HCT116 (cell line): ENCODE results near the gene EMP2. TPM values are rescaled to one million over a fixed set of nuclear protein-coding genes. Genes with fewer than 3 reads are reported as not detected.

Source experiments
- ATAC-seq: fragments of 200-7000 bp; cut with Tn5 transposase; 2 replicates; pipeline ENCODE4 v1.9.1; 2020; ENCODE audit warnings: mild to moderate bottlenecking, moderate library complexity
- BruUV-seq: library from RNA; stranded (reverse); fragments of 400-500 nt; replicated peaks from 2 replicates; lab custom pipeline; 2021; lab: Mats Ljungman, UMichigan
- CTCF ChIA-PET: fragments of 300-600 bp; sonication (Branson Sonifier 250); formaldehyde crosslinking; loops from one replicate; lab custom pipeline; 2021; ENCODE audit warnings: antibody characterized with exemption; lab: Charles Lee
- POLR2A ChIA-PET: fragments of 300-600, 350-600 bp; sonication (Branson Sonifier 250); formaldehyde crosslinking; loops from one replicate; lab custom pipeline; 2021; ENCODE audit warnings: antibody characterized with exemption; lab: Charles Lee
- RAD21 ChIA-PET, 2 experiments: fragments of 300-600 bp; sonication (Branson Sonifier 250); formaldehyde crosslinking; loops; one replicate each; lab custom pipeline; 2023; ENCODE audit warnings: low total read pairs in 2 of 2; ENCODE audit not compliant: uncharacterized antibody in 2 of 2, unreplicated experiment in 2 of 2, low non-redundant PET in 1 of 2; lab: Charles Lee
- DNase-seq: peaks from one replicate; pipeline ENCODE4 v3.0.0-alpha.2; 2010; ENCODE audit warnings: low read depth, low spot score
- H2AFZ ChIP-seq: fragments of 200-600 bp; shearing (Covaris generic), sonication (generic); 2 replicates; pipeline ENCODE4 v1.6.1; 2017; ENCODE audit warnings: low read depth, mixed run types, mixed read lengths, antibody characterized with exemption, low read length; ENCODE audit not compliant: poor library complexity, severe bottlenecking
- H3K27ac ChIP-seq: 2 replicates; pipeline ENCODE4 v1.5.1; 2012; ENCODE audit warnings: low read depth, low read length
- H3K27me3 ChIP-seq: fragments of 200-600 bp; sonication (generic); 2 replicates; pipeline ENCODE4 v1.6.1; 2016; ENCODE audit warnings: mixed run types, low read length, mixed read lengths; ENCODE audit not compliant: insufficient read depth
- H3K36me3 ChIP-seq, 2 experiments: fragments of 200-500 bp in 1 of 2; fragments of 200-600 bp in 1 of 2; sonication (Bioruptor generic) in 1 of 2; sonication (generic) in 1 of 2; 2 replicates each; pipeline versions ENCODE4 v1.5.1 to v1.6.1; 2014 to 2016; ENCODE audit warnings: low read length in 2 of 2, inconsistent platforms in 1 of 2, mixed read lengths in 1 of 2, mixed run types in 1 of 2; ENCODE audit not compliant: insufficient read depth in 2 of 2, control insufficient read depth in 1 of 2
- H3K4me1 ChIP-seq, 2 experiments: fragments of 200-600 bp in 1 of 2; sonication (generic) in 1 of 2; 2 replicates each; pipeline versions ENCODE4 v1.5.1 to v1.6.1; 2012 to 2017; ENCODE audit warnings: low read length in 2 of 2, inconsistent platforms in 1 of 2, mild to moderate bottlenecking in 1 of 2, mixed read lengths in 1 of 2, mixed run types in 1 of 2, moderate library complexity in 1 of 2; ENCODE audit not compliant: insufficient read depth in 2 of 2, control insufficient read depth in 1 of 2
- H3K4me2 ChIP-seq: fragments of 200-600 bp; sonication (generic); 2 replicates; pipeline ENCODE4 v1.6.1; 2017; ENCODE audit warnings: mixed run types, low read length, mixed read lengths
- H3K4me3 ChIP-seq, 2 experiments: fragments of 200-600 bp in 1 of 2; sonication (generic) in 1 of 2; replicated peaks in 1 of 2; 2 replicates each; pipeline ENCODE4 v1.5.1; 2011 to 2016; ENCODE audit warnings: low read length in 2 of 2, control low read depth in 1 of 2, low read depth in 1 of 2, mild to moderate bottlenecking in 1 of 2, mixed read lengths in 1 of 2, mixed run types in 1 of 2
- H3K79me2 ChIP-seq: fragments of 200-600 bp; sonication (generic); 2 replicates; pipeline ENCODE4 v1.6.1; 2017; ENCODE audit warnings: mild to moderate bottlenecking, mixed run types, low read length, moderate library complexity, mixed read lengths; ENCODE audit not compliant: insufficient read depth
- H3K9ac ChIP-seq: fragments of 200-600 bp; sonication (generic); 2 replicates; pipeline ENCODE4 v1.6.1; 2016; ENCODE audit warnings: low read length, mixed read lengths
- H3K9me2 ChIP-seq: fragments of 200-600 bp; sonication (generic), shearing (Covaris generic); 2 replicates; pipeline ENCODE4 v1.6.1; 2017; ENCODE audit warnings: mixed run types, mild to moderate bottlenecking, moderate library complexity; ENCODE audit not compliant: insufficient read depth
- H3K9me3 ChIP-seq, 2 experiments: fragments of 200-500 bp in 1 of 2; fragments of 200-600 bp in 1 of 2; sonication (Bioruptor generic) in 1 of 2; sonication (generic) in 1 of 2; 2 replicates each; pipeline ENCODE4 v1.6.1; 2014 to 2017; ENCODE audit warnings: low read length in 2 of 2, mixed read lengths in 2 of 2, inconsistent platforms in 1 of 2, low read depth in 1 of 2, mild to moderate bottlenecking in 1 of 2, mixed run types in 1 of 2, moderate library complexity in 1 of 2; ENCODE audit not compliant: control insufficient read depth in 1 of 2, insufficient read depth in 1 of 2
- H4K20me1 ChIP-seq: fragments of 200-600 bp; sonication (generic), shearing (Covaris generic); 2 replicates; pipeline ENCODE4 v1.6.1; 2017; ENCODE audit warnings: mixed run types, mild to moderate bottlenecking, moderate library complexity; ENCODE audit not compliant: insufficient read depth
- CTCF ChIP-seq, 3 experiments: fragments of 200-600 bp in 1 of 3; sonication (generic) in 1 of 3; IDR thresholded peaks in 2 of 3; conservative IDR thresholded peaks in 1 of 3; 2 replicates each; pipeline ENCODE4 v1.5.1; 2012 to 2017; ENCODE audit warnings: low read depth in 2 of 3, low read length in 2 of 3, antibody characterized with exemption in 1 of 3, borderline replicate concordance in 1 of 3, control low read depth in 1 of 3, mild to moderate bottlenecking in 1 of 3, mixed read lengths in 1 of 3, mixed run types in 1 of 3, moderate library complexity in 1 of 3; ENCODE audit not compliant: insufficient read depth in 1 of 3
- RAD21 ChIP-seq: IDR thresholded peaks from 2 replicates; pipeline ENCODE4 v1.6.1; 2012; ENCODE audit warnings: low read depth, mild to moderate bottlenecking
- ZBTB33 ChIP-seq: IDR thresholded peaks from 2 replicates; pipeline ENCODE4 v1.6.1; 2011; ENCODE audit warnings: mild to moderate bottlenecking, low read length, moderate library complexity; ENCODE audit not compliant: insufficient replicate concordance; ENCODE audit errors: extremely low read depth
- intact Hi-C: fragments of 100-400 bp; cut with micrococcal nuclease; formaldehyde crosslinking; loops from 2 replicates; pipeline ENCODE4 v1.10.0; 2022
- total RNA-seq: library from RNA; stranded (reverse); gene quantifications from one replicate; pipeline ENCODE4 v1.2.1, GENCODE V29; 2021; ENCODE audit not compliant: unreplicated experiment

The EMP2 gene
- total RNA-seq, 1 experiment from 2014 or later, result 32.6 TPM

GRCh38 chr16:10514369-10515055, 65.9 kb downstream of the EMP2 start:
- intact Hi-C loops, result loop anchor here (1.0 kb wide), 2 partner anchors 223 to 404 kb away; no protein-coding TSS in a partner anchor

More at GRCh38 chr16:10514369-10515055, 65.9 kb downstream of the EMP2 start:
- Histone ChIP-seq H3K9ac (no peak overlapping the region), H3K27me3 (no peaks in the 10 kb centered on the region), H3K4me1 (no peaks in the 10 kb centered on the region), H3K36me3 (no peaks in the 10 kb centered on the region), H3K4me3 (no peak overlapping the region), H3K79me2 (no peaks in the 10 kb centered on the region), H3K9me2 (no peaks in the 10 kb centered on the region), H4K20me1 (no peaks in the 10 kb centered on the region), H3K4me2 (no peak overlapping the region), H3K9me3 (no peaks in the 10 kb centered on the region), H2AFZ (no peak overlapping the region), H3K27ac (no peak overlapping the region)
- ChIA-PET RAD21 (interaction anchor here (1.0 to 1.4 kb wide), 3 partner anchors 223 to 404 kb away, joined by 3 to 7 read pairs (median 4); no protein-coding TSS in a partner anchor), POLR2A (no interaction called here), CTCF (interaction anchor here (0.7 to 3.1 kb wide), 12 partner anchors 9 to 416 kb away, joined by 3 to 69 read pairs (median 4); partner anchors contain the start of gene NUBP1)
- TF ChIP-seq RAD21 (peak; percentile 81), CTCF (IDR thresholded peaks at IDR 0.05 in 2 of 3, conservative IDR thresholded peaks at IDR 0.05 in 1 of 3; ENCODE audit: borderline replicate concordance in 1 of 3, insufficient read depth in 1 of 3, low read depth in 2 of 3, low read length in 2 of 3) (peak; percentile 54 to 80 (median 69); a peak in 5 of 6 replicates), ZBTB33 (no peak)
- ATAC-seq (peak; percentile 54), DNase-seq (peak; percentile 33)
- no TSS peak for BruUV-seq
